IPS-15b (cell line): ENCODE measurements around the gene FARSB.

ENCODE experiments used
- H3K27me3 ChIP-seq: one replicate; pipeline ENCODE4 v1.6.1; 2013; ENCODE audit warnings: low read length; ENCODE audit not compliant: control insufficient read depth, insufficient read depth
- H3K36me3 ChIP-seq: one replicate; pipeline ENCODE4 v1.6.1; 2013; ENCODE audit warnings: low read length; ENCODE audit not compliant: control insufficient read depth, insufficient read depth
- H3K4me1 ChIP-seq: one replicate; pipeline ENCODE4 v1.6.1; 2013; ENCODE audit warnings: mild to moderate bottlenecking, low read length; ENCODE audit not compliant: control insufficient read depth, insufficient read depth
- H3K4me3 ChIP-seq: one replicate; pipeline ENCODE4 v1.5.1; 2013; ENCODE audit warnings: low read depth, low read length
- H3K9ac ChIP-seq: one replicate; pipeline ENCODE4 v1.6.1; 2013; ENCODE audit warnings: low read depth, mild to moderate bottlenecking, low read length
- H3K9me3 ChIP-seq: one replicate; pipeline ENCODE4 v1.6.1; 2013; ENCODE audit warnings: mild to moderate bottlenecking, low read length; ENCODE audit not compliant: control insufficient read depth, insufficient read depth

FARSB gene

GRCh38 chr2:222683805-222684204, 27.9 kb upstream of the FARSB start:
- Histone ChIP-seq H3K27me3 (no peaks in the 10 kb centered on the region), H3K9ac (no peak overlapping the region), H3K36me3 (no peaks in the 10 kb centered on the region), H3K4me3 (no peak overlapping the region), H3K9me3 (no peaks in the 10 kb centered on the region), H3K4me1 (no peaks in the 10 kb centered on the region)

GRCh38 chr2:222677981-222678380, 22.1 kb upstream of the FARSB start:
- Histone ChIP-seq H3K27me3 (peaks cover 11% of the 10 kb centered on the region), H3K4me3 (no peak overlapping the region), H3K9me3 (no peaks in the 10 kb centered on the region), H3K36me3 (no peaks in the 10 kb centered on the region), H3K9ac (no peak overlapping the region), H3K4me1 (no peaks in the 10 kb centered on the region)

- Histone ChIP-seq H3K9me3 (no peaks in the 10 kb centered on the region), H3K4me3 (no peak overlapping the region), H3K27me3 (peaks cover 43% of the 10 kb centered on the region), H3K9ac (no peak overlapping the region), H3K4me1 (no peaks in the 10 kb centered on the region), H3K36me3 (no peaks in the 10 kb centered on the region)
Measured at GRCh38 chr2:222673883-222674282, 18.0 kb upstream of the FARSB start.

- Histone ChIP-seq H3K9me3 (no peaks in the 10 kb centered on the region), H3K36me3 (no peaks in the 10 kb centered on the region), H3K9ac (no peak overlapping the region), H3K27me3 (peaks cover 43% of the 10 kb centered on the region), H3K4me1 (no peaks in the 10 kb centered on the region), H3K4me3 (no peak overlapping the region)
Measured at GRCh38 chr2:222673273-222673672, 17.4 kb upstream of the FARSB start.

- H3K4me1 ChIP-seq: no peaks in the 10 kb centered on the region
- H3K9ac ChIP-seq: no peak overlapping the region
- H3K4me3 ChIP-seq: peak overlapping the region; percentile 76
- peaks cover 41% of the 10 kb centered on the region for H3K27me3 ChIP-seq
- no peaks in the 10 kb centered on the region for H3K36me3 ChIP-seq
- H3K9me3 ChIP-seq: no peaks in the 10 kb centered on the region
Measured at GRCh38 chr2:222672068-222672401, 16.1 kb upstream of the FARSB start.

- no peaks in the 10 kb centered on the region for H3K4me1 ChIP-seq
- H3K9ac ChIP-seq: no peak within 1 kb of the TSS
- H3K27me3 ChIP-seq: peaks cover 41% of the 10 kb centered on the region
- no peaks in the 10 kb centered on the region for H3K36me3 ChIP-seq
- peak within 1 kb of the TSS; percentile 76 for H3K4me3 ChIP-seq
- H3K9me3 ChIP-seq: no peaks in the 10 kb centered on the region
Measured at GRCh38 chr2:222671259-222672067, 15.6 kb upstream of the FARSB start, which contains the start of gene MOGAT1. Gene MOGAT1 (plus strand): TSS chr2:222671658. CDS start chr2:222671786, 128 bp downstream.

- Histone ChIP-seq H3K27me3 (peaks cover 41% of the 10 kb centered on the region), H3K9me3 (no peaks in the 10 kb centered on the region), H3K4me3 (peak overlapping the region; percentile 76), H3K9ac (no peak overlapping the region), H3K4me1 (no peaks in the 10 kb centered on the region), H3K36me3 (no peaks in the 10 kb centered on the region)
Measured at GRCh38 chr2:222670191-222671038, 14.5 kb upstream of the FARSB start.

- Histone ChIP-seq H3K9me3 (no peaks in the 10 kb centered on the region), H3K9ac (no peak overlapping the region), H3K36me3 (no peaks in the 10 kb centered on the region), H3K4me1 (no peaks in the 10 kb centered on the region), H3K4me3 (no peak overlapping the region), H3K27me3 (peaks cover 41% of the 10 kb centered on the region)
Measured at GRCh38 chr2:222669353-222669752, 13.5 kb upstream of the FARSB start.

- H3K4me3 ChIP-seq: no peak overlapping the region
- H3K27me3 ChIP-seq: peaks cover 38% of the 10 kb centered on the region
- H3K9ac ChIP-seq: no peak overlapping the region
- no peaks in the 10 kb centered on the region for H3K4me1 ChIP-seq
- no peaks in the 10 kb centered on the region for H3K36me3 ChIP-seq
- H3K9me3 ChIP-seq: no peaks in the 10 kb centered on the region
Measured at GRCh38 chr2:222668494-222669154, 12.7 kb upstream of the FARSB start.

GRCh38 chr2:222663479-222663878, 7.6 kb upstream of the FARSB start:
- Histone ChIP-seq H3K4me1 (no peaks in the 10 kb centered on the region), H3K27me3 (no peaks in the 10 kb centered on the region), H3K9ac (no peak overlapping the region), H3K4me3 (no peak overlapping the region), H3K9me3 (no peaks in the 10 kb centered on the region), H3K36me3 (no peaks in the 10 kb centered on the region)

- H3K27me3 ChIP-seq: no peaks in the 10 kb centered on the region
- peak overlapping the region; percentile 77 for H3K9ac ChIP-seq
- no peaks in the 10 kb centered on the region for H3K4me1 ChIP-seq
- H3K36me3 ChIP-seq: no peaks in the 10 kb centered on the region
- peak overlapping the region; percentile 92 for H3K4me3 ChIP-seq
- H3K9me3 ChIP-seq: no peaks in the 10 kb centered on the region
Measured at GRCh38 chr2:222656526-222657446, 894 bp upstream of the FARSB start.
